ENCODE results near the gene SOS2.
"Not testable (repeated sequence)": the region's sequence is repeated elsewhere in the genome, so short reads cannot be mapped to it uniquely, and the experiment has no call there.

SOS2 gene

GRCh38 chr14:50225067-50225973 lies 6.1 kb downstream of the SOS2 start:
- no peak for DNase-seq

- no peak for DNase-seq
Measured at GRCh38 chr14:50222055-50222613, 9.2 kb downstream of the SOS2 start.

- DNase-seq: no peak
Measured at GRCh38 chr14:50218501-50218900, 12.9 kb downstream of the SOS2 start.

- no peak for DNase-seq
Measured at GRCh38 chr14:50215416-50215815, 16.0 kb downstream of the SOS2 start.

GRCh38 chr14:50213795-50214194 lies 17.6 kb downstream of the SOS2 start:
- DNase-seq: no peak

GRCh38 chr14:50212726-50213125 lies 18.7 kb downstream of the SOS2 start:
- DNase-seq: no peak

- DNase-seq: no peak
Measured at GRCh38 chr14:50210074-50210473, 21.3 kb downstream of the SOS2 start.

GRCh38 chr14:50198499-50198898 lies 32.9 kb downstream of the SOS2 start:
- no peak for DNase-seq

- no peak for DNase-seq
Measured at GRCh38 chr14:50191499-50191898, 39.9 kb downstream of the SOS2 start.

- DNase-seq: no peak
Measured at GRCh38 chr14:50186107-50186506, 45.3 kb downstream of the SOS2 start.

GRCh38 chr14:50173891-50174290 lies 57.5 kb downstream of the SOS2 start:
- no peak for DNase-seq

GRCh38 chr14:50171895-50172294 lies 59.5 kb downstream of the SOS2 start:
- DNase-seq: no peak

- DNase-seq: not testable (repeated sequence)
Measured at GRCh38 chr14:50167381-50167780, 64.0 kb downstream of the SOS2 start.

GRCh38 chr14:50156111-50156510 lies 75.3 kb downstream of the SOS2 start:
- no peak for DNase-seq

GRCh38 chr14:50148799-50149198 lies 82.6 kb downstream of the SOS2 start:
- no peak for DNase-seq

- DNase-seq: no peak
Measured at GRCh38 chr14:50139192-50139591, 92.2 kb downstream of the SOS2 start.

GRCh38 chr14:50127802-50128201 lies 103.6 kb downstream of the SOS2 start:
- DNase-seq: no peak

GRCh38 chr14:50123062-50123461 lies 108.3 kb downstream of the SOS2 start:
- DNase-seq: no peak

GRCh38 chr14:50122291-50122690 lies 109.1 kb downstream of the SOS2 start:
- no peak for DNase-seq

- DNase-seq: no peak
Measured at GRCh38 chr14:50121486-50121885, 109.9 kb downstream of the SOS2 start.

GRCh38 chr14:50117456-50117855 lies 113.9 kb downstream of the SOS2 start:
- DNase-seq: peak in 1 of 2 donors; percentile 64

GRCh38 chr14:50116966-50117365 lies 114.4 kb downstream of the SOS2 start:
- peak in 1 of 2 donors; percentile 72 for DNase-seq

- DNase-seq: peak; percentile 85 to 89
Measured at GRCh38 chr14:50116181-50116956, 115.0 kb downstream of the SOS2 start, which contains the start of gene VCPKMT. TSS of gene VCPKMT (minus strand) at chr14:50116572. CDS start at chr14:50116552, 20 bp downstream.
